C1 segment of cervical spinal cord (tissue), 14 donors: ENCODE results near the gene UST.
"Not testable (repeated sequence)": the region's sequence is repeated elsewhere in the genome, so short reads cannot be mapped to it uniquely, and the experiment has no call there.

Experiments
- DNase-seq, 14 donors: peaks; one replicate each; lab custom pipeline; 2025; lab: John Stamatoyannopoulos, UW

UST gene

GRCh38 chr6:149006236-149006635 is 259.4 kb downstream of the UST start:
- not testable (repeated sequence) for DNase-seq

- DNase-seq: no peak
Measured at GRCh38 chr6:149006671-149007070, 259.8 kb downstream of the UST start.

- DNase-seq: no peak
Measured at GRCh38 chr6:149007846-149008245, 261.0 kb downstream of the UST start.

GRCh38 chr6:149008741-149009140 is 261.9 kb downstream of the UST start:
- DNase-seq: no peak

- DNase-seq: no peak
Measured at GRCh38 chr6:149012040-149012545, 265.3 kb downstream of the UST start.

GRCh38 chr6:149013586-149014344 is 266.9 kb downstream of the UST start:
- DNase-seq: no peak

- DNase-seq: no peak
Measured at GRCh38 chr6:149014631-149015534, 268.1 kb downstream of the UST start.

GRCh38 chr6:149015535-149016525 is 269.0 kb downstream of the UST start:
- DNase-seq: peak in 1 of 14 donors; percentile 44

- no peak for DNase-seq
Measured at GRCh38 chr6:149016716-149017115, 269.9 kb downstream of the UST start.

- no peak for DNase-seq
Measured at GRCh38 chr6:149020319-149020718, 273.5 kb downstream of the UST start.

GRCh38 chr6:149024361-149024760 is 277.5 kb downstream of the UST start:
- DNase-seq: no peak

- no peak for DNase-seq
Measured at GRCh38 chr6:149025061-149025460, 278.2 kb downstream of the UST start.

GRCh38 chr6:149026530-149026942 is 279.7 kb downstream of the UST start:
- no peak for DNase-seq

GRCh38 chr6:149027484-149027883 is 280.7 kb downstream of the UST start:
- no peak for DNase-seq

GRCh38 chr6:149028767-149029405 is 282.1 kb downstream of the UST start:
- DNase-seq: peak in 5 of 14 donors; percentile 23 to 66 (median 25)

GRCh38 chr6:149031201-149031858 is 284.5 kb downstream of the UST start:
- no peak for DNase-seq

GRCh38 chr6:149031859-149032598 is 285.2 kb downstream of the UST start:
- DNase-seq: peak in 1 of 14 donors; percentile 53

GRCh38 chr6:149032599-149033405 is 286.0 kb downstream of the UST start:
- peak in 1 of 14 donors; percentile 21 for DNase-seq
